Mesendoderm (in vitro differentiated cells): Measurements from ENCODE around the gene SCN1B.
"Not testable (repeated sequence)": the region's sequence is repeated elsewhere in the genome, so short reads cannot be mapped to it uniquely, and the experiment has no call there.

ENCODE experiments used
- DNase-seq: peaks from one replicate; pipeline ENCODE4 v3.0.0; 2013
- H2AK5ac ChIP-seq: 2 replicates; pipeline ENCODE4 v1.6.1; 2013; ENCODE audit warnings: low read length, inconsistent platforms
- H2BK120ac ChIP-seq: 2 replicates; pipeline ENCODE4 v1.6.1; 2013; ENCODE audit warnings: low read depth, mild to moderate bottlenecking, low read length, moderate library complexity, mixed read lengths
- H2BK15ac ChIP-seq: replicated peaks from 2 replicates; pipeline ENCODE4 v1.6.1; 2013; ENCODE audit warnings: low read depth, mild to moderate bottlenecking, moderate library complexity
- H2BK5ac ChIP-seq: 2 replicates; pipeline ENCODE4 v1.6.1; 2013; ENCODE audit warnings: low read length, inconsistent platforms
- H3K18ac ChIP-seq: 2 replicates; pipeline ENCODE4 v1.6.1; 2013; ENCODE audit warnings: mild to moderate bottlenecking, low read length, mixed read lengths
- H3K23ac ChIP-seq: one replicate; pipeline ENCODE4 v1.6.1; 2013; ENCODE audit warnings: low read length
- H3K27ac ChIP-seq: 2 replicates; pipeline ENCODE4 v1.5.1; 2013; ENCODE audit warnings: low read depth, mild to moderate bottlenecking, inconsistent platforms, low read length, moderate library complexity
- H3K27me3 ChIP-seq: 2 replicates; pipeline ENCODE4 v1.6.1; 2013; ENCODE audit warnings: low read length, control low read depth, mild to moderate bottlenecking, inconsistent platforms; ENCODE audit not compliant: insufficient read depth, poor library complexity
- H3K36me3 ChIP-seq: 2 replicates; pipeline ENCODE4 v1.6.1; 2013; ENCODE audit warnings: low read length, inconsistent platforms; ENCODE audit not compliant: control insufficient read depth, insufficient read depth
- H3K4ac ChIP-seq: one replicate; pipeline ENCODE4 v1.6.1; 2013; ENCODE audit warnings: low read depth, mild to moderate bottlenecking, low read length, moderate library complexity
- H3K4me1 ChIP-seq: 2 replicates; pipeline ENCODE4 v1.6.1; 2013; ENCODE audit warnings: low read depth, low read length, inconsistent platforms; ENCODE audit not compliant: control insufficient read depth
- H3K4me2 ChIP-seq: 2 replicates; pipeline ENCODE4 v1.6.1; 2013; ENCODE audit warnings: low read length
- H3K4me3 ChIP-seq: 2 replicates; pipeline ENCODE4 v1.5.1; 2013; ENCODE audit warnings: mild to moderate bottlenecking, low read length
- H3K56ac ChIP-seq: one replicate; pipeline ENCODE4 v1.6.1; 2013; ENCODE audit warnings: low read length
- H3K79me1 ChIP-seq: 2 replicates; pipeline ENCODE4 v1.6.1; 2013; ENCODE audit warnings: low read length, inconsistent platforms
- H3K79me2 ChIP-seq: 2 replicates; pipeline ENCODE4 v1.6.1; 2013; ENCODE audit warnings: mild to moderate bottlenecking, low read length; ENCODE audit not compliant: control insufficient read depth, insufficient read depth
- H3K9ac ChIP-seq: 2 replicates; pipeline ENCODE4 v1.6.1; 2013; ENCODE audit warnings: low read length, inconsistent platforms
- H4K5ac ChIP-seq: one replicate; pipeline ENCODE4 v1.6.1; 2013; ENCODE audit warnings: low read length
- H4K8ac ChIP-seq: one replicate; pipeline ENCODE4 v1.6.1; 2013; ENCODE audit warnings: low read depth, mild to moderate bottlenecking, control low read depth, low read length, moderate library complexity
- WGBS: extraction: QIAGEN DNeasy Blood & Tissue Kit; methylation state at CpG from one replicate; pipeline ENCODE4 v1.1.7; 2013; ENCODE audit warnings: low lambda C conversion rate, missing lambda C conversion rate; ENCODE audit not compliant: insufficient coverage; ENCODE audit errors: extremely low coverage; 5-methylcytosine and 5-hydroxymethylcytosine counted together

Gene SCN1B

DNA sequence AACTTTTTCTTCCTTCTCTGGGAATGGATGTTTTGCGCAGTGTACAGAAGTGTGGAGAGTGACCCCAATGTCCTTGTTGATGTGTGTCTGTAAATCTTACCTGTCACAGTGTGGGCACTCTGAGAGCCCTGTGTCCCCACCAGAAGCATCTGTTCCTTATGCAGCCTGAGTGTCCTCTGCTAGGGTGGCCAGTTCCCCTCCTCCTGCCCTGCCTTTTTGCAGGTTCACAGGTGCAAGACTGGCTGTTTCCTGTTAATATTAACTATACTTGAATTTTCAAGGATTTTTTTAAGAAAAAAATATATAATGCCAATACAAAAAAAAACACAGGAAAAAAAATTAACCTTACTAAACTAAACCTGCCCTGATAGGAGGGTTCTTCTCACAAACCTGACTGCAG lies 42.2 kb upstream of the SCN1B start:
- no peaks in the 10 kb centered on the region for H3K79me2 ChIP-seq
- no peak overlapping the region for H3K9ac ChIP-seq
- no peak overlapping the region for H3K56ac ChIP-seq
- no peak overlapping the region for H3K23ac ChIP-seq
- no peaks in the 10 kb centered on the region for H3K27me3 ChIP-seq
- no peak overlapping the region for H4K8ac ChIP-seq
- H3K27ac ChIP-seq: no peak overlapping the region
- no peak overlapping the region for H4K5ac ChIP-seq
- H2BK5ac ChIP-seq: no peak overlapping the region
- no CpG with 5 or more reads among the region's 1 CpG for WGBS
- DNase-seq: no peak
- H2BK15ac ChIP-seq: no peak overlapping the region
- H3K18ac ChIP-seq: no peak overlapping the region
- no peaks in the 10 kb centered on the region for H3K79me1 ChIP-seq
- H3K4me3 ChIP-seq: no peak overlapping the region
- no peak overlapping the region for H2AK5ac ChIP-seq
- H3K4ac ChIP-seq: no peak overlapping the region
- no peaks in the 10 kb centered on the region for H3K36me3 ChIP-seq
- no peak overlapping the region for H3K4me2 ChIP-seq
- peaks cover 2% of the 10 kb centered on the region for H3K4me1 ChIP-seq
- H2BK120ac ChIP-seq: no peak overlapping the region

GRCh38 chr19:34989298-34989697 lies 41.0 kb upstream of the SCN1B start:
- Histone ChIP-seq H2AK5ac (no peak overlapping the region), H4K8ac (no peak overlapping the region), H3K79me1 (no peaks in the 10 kb centered on the region), H2BK5ac (no peak overlapping the region), H4K5ac (no peak overlapping the region), H2BK15ac (no peak overlapping the region), H3K23ac (no peak overlapping the region), H3K27ac (no peak overlapping the region), H3K4me1 (peaks cover 2% of the 10 kb centered on the region), H3K56ac (no peak overlapping the region), H3K4me3 (no peak overlapping the region), H3K18ac (no peak overlapping the region), H3K9ac (no peak overlapping the region), H3K79me2 (no peaks in the 10 kb centered on the region), H3K4me2 (no peak overlapping the region), H3K36me3 (no peaks in the 10 kb centered on the region), H2BK120ac (no peak overlapping the region), H3K4ac (no peak overlapping the region), H3K27me3 (no peaks in the 10 kb centered on the region)
- WGBS: no CpG with 5 or more reads among the region's 6 CpGs
- DNase-seq: no peak

GRCh38 chr19:34990578-34991192 lies 39.6 kb upstream of the SCN1B start:
- Histone ChIP-seq H3K79me2 (no peaks in the 10 kb centered on the region), H3K23ac (no peak overlapping the region), H4K5ac (no peak overlapping the region), H3K36me3 (no peaks in the 10 kb centered on the region), H3K27me3 (no peaks in the 10 kb centered on the region), H3K4me2 (no peak overlapping the region), H3K27ac (no peak overlapping the region), H3K9ac (no peak overlapping the region), H2AK5ac (no peak overlapping the region), H3K18ac (no peak overlapping the region), H3K79me1 (no peaks in the 10 kb centered on the region), H3K4me1 (peaks cover under 1% of the 10 kb centered on the region), H3K56ac (no peak overlapping the region), H2BK5ac (no peak overlapping the region), H3K4ac (no peak overlapping the region), H2BK120ac (no peak overlapping the region), H4K8ac (no peak overlapping the region), H3K4me3 (no peak overlapping the region), H2BK15ac (no peak overlapping the region)
- no CpG with 5 or more reads among the region's 13 CpGs for WGBS
- DNase-seq: no peak

GRCh38 chr19:34991542-34992333 lies 38.5 kb upstream of the SCN1B start:
- Histone ChIP-seq H3K4me3 (no peak overlapping the region), H4K5ac (no peak overlapping the region), H3K79me1 (no peaks in the 10 kb centered on the region), H3K4me2 (no peak overlapping the region), H2BK15ac (no peak overlapping the region), H3K4me1 (no peaks in the 10 kb centered on the region), H3K79me2 (no peaks in the 10 kb centered on the region), H3K27me3 (no peaks in the 10 kb centered on the region), H3K9ac (no peak overlapping the region), H2BK120ac (no peak overlapping the region), H3K56ac (no peak overlapping the region), H3K4ac (no peak overlapping the region), H3K18ac (no peak overlapping the region), H4K8ac (no peak overlapping the region), H2AK5ac (no peak overlapping the region), H3K23ac (no peak overlapping the region), H2BK5ac (no peak overlapping the region), H3K27ac (no peak overlapping the region), H3K36me3 (no peaks in the 10 kb centered on the region)
- no peak for DNase-seq
- WGBS: no CpG with 5 or more reads among the region's 8 CpGs

DNA sequence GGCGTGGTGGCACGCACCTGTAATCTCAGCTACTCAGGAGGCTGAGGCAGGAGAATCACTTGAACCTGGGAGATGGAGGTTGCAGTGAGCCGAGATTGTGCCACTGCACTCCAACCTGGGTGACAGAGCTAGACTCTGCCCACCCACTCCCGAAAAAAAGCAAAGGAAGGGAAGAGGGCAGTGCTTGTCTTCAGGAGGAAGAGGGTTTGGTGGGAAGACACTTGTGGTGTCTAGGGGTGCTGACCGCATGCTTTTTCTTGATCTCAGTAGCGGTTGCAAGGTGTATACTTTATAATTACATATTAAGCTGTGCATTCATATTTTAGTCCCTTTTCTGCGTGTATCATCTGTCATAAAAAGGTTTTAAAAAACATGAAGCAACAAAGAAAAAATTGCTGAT lies 37.7 kb upstream of the SCN1B start:
- not testable (repeated sequence) for H3K18ac ChIP-seq, DNase-seq, H3K4ac ChIP-seq, H3K56ac ChIP-seq, H3K4me1 ChIP-seq, H3K79me2 ChIP-seq, H3K36me3 ChIP-seq, H2AK5ac ChIP-seq, H3K4me2 ChIP-seq, H4K5ac ChIP-seq, H3K23ac ChIP-seq, H4K8ac ChIP-seq, H3K4me3 ChIP-seq, H2BK5ac ChIP-seq, H2BK15ac ChIP-seq, H2BK120ac ChIP-seq, H3K9ac ChIP-seq, H3K79me1 ChIP-seq, H3K27ac ChIP-seq, H3K27me3 ChIP-seq
- no CpG with 5 or more reads among the region's 7 CpGs for WGBS

GRCh38 chr19:34994286-34994642 lies 36.0 kb upstream of the SCN1B start:
- Histone ChIP-seq H3K4me2 (no peak overlapping the region), H2BK120ac (no peak overlapping the region), H3K79me1 (no peaks in the 10 kb centered on the region), H2AK5ac (no peak overlapping the region), H3K23ac (no peak overlapping the region), H3K27me3 (no peaks in the 10 kb centered on the region), H4K8ac (no peak overlapping the region), H2BK15ac (no peak overlapping the region), H3K36me3 (no peaks in the 10 kb centered on the region), H3K9ac (no peak overlapping the region), H4K5ac (no peak overlapping the region), H3K4ac (no peak overlapping the region), H3K56ac (no peak overlapping the region), H3K18ac (no peak overlapping the region), H3K4me3 (no peak overlapping the region), H3K79me2 (no peaks in the 10 kb centered on the region), H3K4me1 (peaks cover 4% of the 10 kb centered on the region), H2BK5ac (no peak overlapping the region), H3K27ac (no peak overlapping the region)
- no CpG with 5 or more reads among the region's 9 CpGs for WGBS
- DNase-seq: no peak
